OCI-LY7 (cell line): ENCODE data around the gene NINJ1. TPM values are rescaled to one million over a fixed set of nuclear protein-coding genes. Genes with fewer than 3 reads are reported as not detected.

Source experiments
- BruUV-seq: library from RNA; stranded (reverse); fragments of 400-500 nt; replicated peaks from 2 replicates; lab custom pipeline; 2021; lab: Mats Ljungman, UMichigan
- CTCF ChIA-PET: fragments of 300-600 bp; sonication (Branson Sonifier 250); formaldehyde crosslinking; loops from one replicate; lab custom pipeline; 2022; ENCODE audit warnings: antibody characterized with exemption; ENCODE audit not compliant: unreplicated experiment; lab: Charles Lee
- POLR2A ChIA-PET: fragments of 300-600 bp; sonication (Branson Sonifier 250); formaldehyde crosslinking; loops from one replicate; lab custom pipeline; 2022; ENCODE audit warnings: antibody characterized with exemption; lab: Charles Lee
- DNase-seq: peaks from one replicate; pipeline ENCODE4 v3.0.0-alpha.2; 2015; ENCODE audit warnings: low spot score
- H2AFZ ChIP-seq: fragments of 200-600 bp; sonication (generic), shearing (Covaris generic); 2 replicates; pipeline ENCODE4 v1.6.1; 2014; ENCODE audit warnings: mild to moderate bottlenecking, antibody characterized with exemption, low read length, moderate library complexity
- H3K27ac ChIP-seq: fragments of 200-600 bp; sonication (generic); 2 replicates; pipeline ENCODE4 v1.5.1; 2014; ENCODE audit warnings: mixed run types, low read depth, mild to moderate bottlenecking, moderate library complexity, low read length, inconsistent platforms; ENCODE audit not compliant: poor library complexity, severe bottlenecking
- H3K36me3 ChIP-seq: fragments of 200-600 bp; sonication (generic); 2 replicates; pipeline ENCODE4 v1.6.1; 2014; ENCODE audit warnings: mild to moderate bottlenecking, antibody characterized with exemption, low read length, moderate library complexity, mixed read lengths; ENCODE audit not compliant: insufficient read depth
- H3K4me1 ChIP-seq: fragments of 200-600 bp; sonication (generic); 2 replicates; pipeline ENCODE4 v1.5.1; 2014; ENCODE audit warnings: mild to moderate bottlenecking, low read length; ENCODE audit not compliant: insufficient read depth, poor library complexity, severe bottlenecking
- H3K4me2 ChIP-seq: fragments of 200-600 bp; sonication (generic); 2 replicates; pipeline ENCODE4 v1.6.1; 2014; ENCODE audit warnings: mild to moderate bottlenecking, low read length
- H3K4me3 ChIP-seq: fragments of 200-600 bp; sonication (generic); 2 replicates; pipeline ENCODE4 v1.5.1; 2014; ENCODE audit warnings: mild to moderate bottlenecking, low read depth, low read length; ENCODE audit not compliant: poor library complexity, severe bottlenecking
- H3K79me2 ChIP-seq: fragments of 200-600 bp; sonication (generic); 2 replicates; pipeline ENCODE4 v1.6.1; 2016; ENCODE audit warnings: low read depth, mild to moderate bottlenecking, low read length, moderate library complexity, mixed read lengths; ENCODE audit not compliant: insufficient read depth
- H3K9me2 ChIP-seq: fragments of 200-600 bp; sonication (generic); 2 replicates; pipeline ENCODE4 v1.6.1; 2016; ENCODE audit warnings: mild to moderate bottlenecking, low read length, mixed read lengths; ENCODE audit not compliant: insufficient read depth
- H3K9me3 ChIP-seq: fragments of 200-600 bp; sonication (generic); 2 replicates; pipeline ENCODE4 v1.6.1; 2014; ENCODE audit warnings: mild to moderate bottlenecking, mixed run types, low read length, mixed read lengths
- H4K20me1 ChIP-seq: fragments of 200-600 bp; sonication (generic); 2 replicates; pipeline ENCODE4 v1.6.1; 2014; ENCODE audit warnings: mild to moderate bottlenecking, antibody characterized with exemption, low read length, moderate library complexity, mixed read lengths; ENCODE audit not compliant: insufficient read depth
- EZH2phosphoT487 ChIP-seq: fragments of 200-600 bp; sonication (generic); IDR thresholded peaks from 2 replicates; pipeline ENCODE4 v1.6.1; 2018; ENCODE audit warnings: low read depth, borderline replicate concordance, mild to moderate bottlenecking, mixed run types, antibody characterized with exemption, low read length, moderate library complexity, mixed read lengths
- intact Hi-C: fragments of 100-400 bp; cut with micrococcal nuclease; formaldehyde crosslinking; loops from one replicate; pipeline ENCODE4 v1.10.0; 2022; ENCODE audit not compliant: unreplicated experiment
- total RNA-seq, 2 experiments: library from RNA; depleted of rRNA in 1 of 2; stranded (reverse); fragments of >200 nt in 1 of 2; shearing (Covaris generic) in 1 of 2; gene quantifications; 2 replicates each; pipeline ENCODE4 v1.2.3, GENCODE V29; 2014 to 2022
- TF ChIP-seq, protein P1 (sequence below): fragments of 200-600 bp; sonication (generic); conservative IDR thresholded peaks from 2 replicates; pipeline ENCODE4 v1.5.1; 2014; ENCODE audit warnings: mild to moderate bottlenecking, antibody characterized with exemption, low read length, moderate library complexity, mixed read lengths

Gene NINJ1
- total RNA-seq, 2 experiments from 2014 or later: 13.3 to 18.3 TPM

DNA sequence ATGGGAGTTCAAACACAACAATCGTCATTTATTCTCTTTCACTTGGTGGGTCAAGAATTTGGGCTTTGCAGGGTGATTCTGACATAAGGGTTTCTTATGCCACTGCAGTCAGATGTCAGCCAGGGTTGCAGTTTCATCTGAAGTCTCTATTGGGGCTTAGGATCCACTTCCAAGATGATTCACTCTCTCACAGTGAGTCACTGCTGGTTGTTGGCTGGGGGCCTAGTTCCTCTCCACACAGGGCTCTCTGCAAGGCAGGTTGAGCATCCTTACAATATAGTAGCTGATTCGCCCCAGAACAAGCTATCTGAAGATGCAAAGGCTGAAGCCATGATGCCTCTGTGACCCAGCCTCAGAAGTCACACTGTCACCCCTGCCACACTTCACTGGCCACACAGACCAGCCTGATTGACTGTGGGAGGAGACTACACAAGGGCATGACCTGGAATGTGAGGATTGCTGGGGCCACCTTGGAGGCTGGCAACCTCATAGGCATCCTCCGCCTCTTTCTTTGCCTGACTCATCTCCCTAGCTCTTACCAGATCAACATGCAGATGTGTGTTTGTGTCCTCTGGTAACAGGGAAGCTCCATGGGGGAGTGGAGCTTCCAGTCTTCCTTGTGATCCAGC, 42.5 kb downstream of the NINJ1 start:
- intact Hi-C loops: no loop called here
- Histone ChIP-seq H3K79me2 (no peaks in the 10 kb centered on the region), H3K36me3 (peaks cover 6% of the 10 kb centered on the region), H3K4me1 (peaks cover 52% of the 10 kb centered on the region), H3K9me2 (no peaks in the 10 kb centered on the region), H3K4me3 (no peak overlapping the region), H4K20me1 (no peaks in the 10 kb centered on the region), H3K27ac (no peak overlapping the region), H3K9me3 (no peaks in the 10 kb centered on the region), H3K4me2 (no peak overlapping the region), H2AFZ (no peak overlapping the region)
- POLR2A ChIA-PET: interaction anchor here (0.5 to 0.6 kb wide), 2 partner anchors 17 to 129 kb away, joined by 3 read pairs; no protein-coding TSS in a partner anchor
- CTCF ChIA-PET: no interaction called here
- TF ChIP-seq, protein P1, sequence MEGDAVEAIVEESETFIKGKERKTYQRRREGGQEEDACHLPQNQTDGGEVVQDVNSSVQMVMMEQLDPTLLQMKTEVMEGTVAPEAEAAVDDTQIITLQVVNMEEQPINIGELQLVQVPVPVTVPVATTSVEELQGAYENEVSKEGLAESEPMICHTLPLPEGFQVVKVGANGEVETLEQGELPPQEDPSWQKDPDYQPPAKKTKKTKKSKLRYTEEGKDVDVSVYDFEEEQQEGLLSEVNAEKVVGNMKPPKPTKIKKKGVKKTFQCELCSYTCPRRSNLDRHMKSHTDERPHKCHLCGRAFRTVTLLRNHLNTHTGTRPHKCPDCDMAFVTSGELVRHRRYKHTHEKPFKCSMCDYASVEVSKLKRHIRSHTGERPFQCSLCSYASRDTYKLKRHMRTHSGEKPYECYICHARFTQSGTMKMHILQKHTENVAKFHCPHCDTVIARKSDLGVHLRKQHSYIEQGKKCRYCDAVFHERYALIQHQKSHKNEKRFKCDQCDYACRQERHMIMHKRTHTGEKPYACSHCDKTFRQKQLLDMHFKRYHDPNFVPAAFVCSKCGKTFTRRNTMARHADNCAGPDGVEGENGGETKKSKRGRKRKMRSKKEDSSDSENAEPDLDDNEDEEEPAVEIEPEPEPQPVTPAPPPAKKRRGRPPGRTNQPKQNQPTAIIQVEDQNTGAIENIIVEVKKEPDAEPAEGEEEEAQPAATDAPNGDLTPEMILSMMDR: no peak
- TF ChIP-seq EZH2phosphoT487: no peak
- no TSS peak for BruUV-seq
- no peak for DNase-seq

DNA sequence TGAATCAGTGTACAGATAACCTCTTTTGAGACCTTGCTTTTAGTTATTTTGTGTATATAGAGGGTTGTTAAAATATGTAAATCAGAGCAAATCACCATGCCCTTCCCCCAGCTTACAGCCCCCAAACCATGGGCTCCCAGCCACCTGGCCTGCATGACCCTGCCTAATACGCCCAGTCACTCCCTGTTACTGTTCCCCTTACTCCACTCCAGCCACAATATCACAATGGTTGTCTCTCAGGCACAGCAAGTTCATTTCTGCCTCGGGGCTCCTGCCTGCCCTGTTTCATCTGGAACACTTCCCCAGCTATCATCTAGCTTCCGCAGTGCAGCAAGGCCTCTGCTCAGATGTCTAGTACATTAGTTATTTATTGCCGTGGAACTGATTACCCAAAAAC, 43.0 kb downstream of the NINJ1 start:
- no TSS peak for BruUV-seq
- intact Hi-C loops: no loop called here
- ChIA-PET CTCF (no interaction called here), POLR2A (no interaction called here)
- Histone ChIP-seq H3K79me2 (no peaks in the 10 kb centered on the region), H3K36me3 (peaks cover 12% of the 10 kb centered on the region), H3K4me2 (no peak overlapping the region), H3K4me1 (peaks cover 51% of the 10 kb centered on the region), H3K9me2 (no peaks in the 10 kb centered on the region), H3K27ac (no peak overlapping the region), H3K9me3 (no peaks in the 10 kb centered on the region), H4K20me1 (no peaks in the 10 kb centered on the region), H3K4me3 (no peak overlapping the region), H2AFZ (no peak overlapping the region)
- no peak for DNase-seq
- TF ChIP-seq, protein P1: no peak
- TF ChIP-seq EZH2phosphoT487: no peak

DNA sequence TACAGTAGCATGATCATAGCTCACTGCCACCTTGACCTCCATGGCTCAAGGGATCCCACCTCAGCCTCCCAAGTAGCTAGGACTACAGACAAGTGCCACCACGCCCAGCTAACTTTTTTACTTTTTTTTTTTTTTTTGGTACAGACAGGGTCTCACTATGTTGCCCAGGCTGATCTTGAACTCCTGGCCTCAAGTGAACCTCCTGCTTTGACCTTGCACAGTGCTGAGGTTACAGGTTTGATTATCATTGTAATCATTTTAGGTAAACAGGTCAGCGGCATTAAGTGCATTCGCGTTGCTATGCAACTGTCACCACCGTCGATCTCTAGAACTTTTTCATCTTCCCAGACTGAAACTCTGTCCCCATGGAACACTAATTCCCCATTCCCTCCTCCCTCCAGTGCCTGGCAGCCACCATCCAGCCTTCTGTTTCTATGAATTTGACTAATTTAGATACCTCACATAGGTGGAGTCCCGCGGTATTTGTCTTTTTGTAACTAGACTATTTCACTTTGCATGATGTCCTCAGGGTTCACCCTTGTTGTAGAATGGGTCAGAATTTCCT, 43.9 kb downstream of the NINJ1 start:
- ChIA-PET CTCF (no interaction called here), POLR2A (no interaction called here)
- TF ChIP-seq, protein P1: no peak
- Histone ChIP-seq H3K79me2 (no peaks in the 10 kb centered on the region), H3K4me3 (no peak overlapping the region), H3K27ac (no peak overlapping the region), H3K9me3 (no peaks in the 10 kb centered on the region), H3K36me3 (peaks cover 20% of the 10 kb centered on the region), H3K4me2 (no peak overlapping the region), H2AFZ (no peak overlapping the region), H4K20me1 (no peaks in the 10 kb centered on the region), H3K4me1 (peaks cover 51% of the 10 kb centered on the region), H3K9me2 (no peaks in the 10 kb centered on the region)
- BruUV-seq: no TSS peak
- DNase-seq: peak; percentile 25
- intact Hi-C loops: no loop called here
